Measurements from ENCODE around the gene GREM2.

The GREM2 gene

DNA sequence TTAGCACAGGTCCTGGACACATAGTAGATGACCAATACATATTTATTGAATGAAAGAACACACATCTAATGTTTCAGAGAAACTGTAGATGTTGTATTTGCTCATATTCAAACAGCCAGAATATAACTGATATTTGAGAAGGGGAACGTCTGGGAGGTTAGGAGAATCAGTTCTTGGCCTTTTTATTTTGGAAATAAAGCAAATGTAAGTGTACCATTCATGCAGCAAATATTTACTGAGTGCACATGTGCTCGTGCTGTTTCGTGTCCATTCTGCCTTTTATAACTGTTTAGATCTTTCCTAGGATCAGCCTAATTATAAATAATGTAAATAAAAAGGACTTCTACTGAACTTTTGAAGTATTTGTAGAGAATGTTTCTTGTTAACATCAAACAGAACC, 103.8 kb downstream of the GREM2 start:
- H3K4me3 ChIP-seq (ENCODE audit: low read depth, low read length), result no peak overlapping the region
- DNase-seq, result no peak
- TF ChIP-seq, protein P1, sequence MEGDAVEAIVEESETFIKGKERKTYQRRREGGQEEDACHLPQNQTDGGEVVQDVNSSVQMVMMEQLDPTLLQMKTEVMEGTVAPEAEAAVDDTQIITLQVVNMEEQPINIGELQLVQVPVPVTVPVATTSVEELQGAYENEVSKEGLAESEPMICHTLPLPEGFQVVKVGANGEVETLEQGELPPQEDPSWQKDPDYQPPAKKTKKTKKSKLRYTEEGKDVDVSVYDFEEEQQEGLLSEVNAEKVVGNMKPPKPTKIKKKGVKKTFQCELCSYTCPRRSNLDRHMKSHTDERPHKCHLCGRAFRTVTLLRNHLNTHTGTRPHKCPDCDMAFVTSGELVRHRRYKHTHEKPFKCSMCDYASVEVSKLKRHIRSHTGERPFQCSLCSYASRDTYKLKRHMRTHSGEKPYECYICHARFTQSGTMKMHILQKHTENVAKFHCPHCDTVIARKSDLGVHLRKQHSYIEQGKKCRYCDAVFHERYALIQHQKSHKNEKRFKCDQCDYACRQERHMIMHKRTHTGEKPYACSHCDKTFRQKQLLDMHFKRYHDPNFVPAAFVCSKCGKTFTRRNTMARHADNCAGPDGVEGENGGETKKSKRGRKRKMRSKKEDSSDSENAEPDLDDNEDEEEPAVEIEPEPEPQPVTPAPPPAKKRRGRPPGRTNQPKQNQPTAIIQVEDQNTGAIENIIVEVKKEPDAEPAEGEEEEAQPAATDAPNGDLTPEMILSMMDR (IDR thresholded peaks at IDR 0.05; ENCODE audit: low read depth, low read length), result no peak
- H3K36me3 ChIP-seq, result no peaks in the 10 kb centered on the region
- H3K27me3 ChIP-seq, result no peaks in the 10 kb centered on the region
- no peaks in the 10 kb centered on the region for H3K9me3 ChIP-seq
- no peaks in the 10 kb centered on the region for H3K4me1 ChIP-seq

DNA sequence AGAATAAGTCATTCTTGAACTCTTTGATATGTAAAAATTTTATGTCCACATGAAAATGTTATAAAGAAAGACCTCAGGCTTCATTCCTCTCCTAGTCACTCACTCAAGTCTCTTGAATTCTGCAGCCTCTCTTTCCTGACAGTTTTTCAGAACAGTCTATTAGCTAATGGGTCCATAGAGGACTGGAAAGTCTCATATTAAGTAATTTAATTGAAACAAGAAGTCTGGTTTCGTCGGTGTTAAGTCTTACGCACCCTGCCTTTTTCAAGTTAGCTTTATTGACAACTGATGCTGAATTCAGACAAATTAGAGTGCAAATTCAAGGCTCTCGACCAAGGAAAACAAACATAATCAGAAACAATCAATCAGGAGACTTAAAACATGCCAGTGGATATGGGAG, 105.8 kb downstream of the GREM2 start:
- no peak for DNase-seq
- no peaks in the 10 kb centered on the region for H3K36me3 ChIP-seq

DNA sequence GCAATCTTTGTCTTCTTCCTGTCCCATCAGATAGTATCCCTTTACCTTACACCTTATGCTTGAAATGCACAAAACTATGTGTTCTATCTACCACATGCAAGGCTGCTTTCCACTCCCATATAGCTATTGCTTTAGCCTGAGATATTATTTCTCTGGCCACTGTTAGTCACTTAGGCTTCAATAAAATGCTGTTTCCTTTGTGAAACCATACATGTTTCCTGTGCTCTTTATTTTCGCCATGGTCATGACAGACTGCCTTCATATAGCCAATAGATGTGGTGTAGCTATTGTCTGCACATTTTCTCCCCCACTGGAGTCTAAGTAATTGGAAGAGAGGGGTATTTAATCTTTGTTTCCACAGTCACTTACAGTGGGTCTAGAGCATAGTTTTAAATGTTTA, 108.4 kb downstream of the GREM2 start:
- Histone ChIP-seq H3K4me1 (peaks cover 2% of the 10 kb centered on the region; the same call in 1 of the 2 replicates), H3K36me3 (no peaks in the 10 kb centered on the region), H3K9me3 (no peaks in the 10 kb centered on the region)

More for the DNA sequence above, 105.8 kb downstream of the GREM2 start:
- TF ChIP-seq, protein P1 (IDR thresholded peaks at IDR 0.05; ENCODE audit: low read depth, low read length), result no peak
- no peaks in the 10 kb centered on the region for H3K27me3 ChIP-seq
- H3K4me3 ChIP-seq (ENCODE audit: low read depth, low read length), result no peak overlapping the region
- no peaks in the 10 kb centered on the region; the same call in 1 of the 2 replicates for H3K4me1 ChIP-seq
- no peaks in the 10 kb centered on the region for H3K9me3 ChIP-seq

GRCh38 chr1:240503036-240503435, 108.9 kb downstream of the GREM2 start:
- Histone ChIP-seq H3K4me1 (peaks cover 2% of the 10 kb centered on the region; the same call in 1 of the 2 replicates), H3K4me3 (ENCODE audit: low read depth, low read length) (no peak overlapping the region), H3K36me3 (no peaks in the 10 kb centered on the region), H3K27me3 (no peaks in the 10 kb centered on the region), H3K9me3 (no peaks in the 10 kb centered on the region)
- no peak for DNase-seq
- TF ChIP-seq, protein P1 (IDR thresholded peaks at IDR 0.05; ENCODE audit: low read depth, low read length), result no peak

More for the DNA sequence above, 108.4 kb downstream of the GREM2 start:
- no peak for DNase-seq
- TF ChIP-seq, protein P1 (IDR thresholded peaks at IDR 0.05; ENCODE audit: low read depth, low read length), result no peak
- Histone ChIP-seq H3K4me3 (ENCODE audit: low read depth, low read length) (no peak overlapping the region), H3K27me3 (no peaks in the 10 kb centered on the region)

GRCh38 chr1:240501115-240501514, 110.8 kb downstream of the GREM2 start:
- Histone ChIP-seq H3K27me3 (no peaks in the 10 kb centered on the region), H3K36me3 (no peaks in the 10 kb centered on the region), H3K9me3 (no peaks in the 10 kb centered on the region), H3K4me1 (peaks cover 2% of the 10 kb centered on the region), H3K4me3 (ENCODE audit: low read depth, low read length) (no peak overlapping the region)
- DNase-seq, result no peak
- TF ChIP-seq, protein P1 (IDR thresholded peaks at IDR 0.05; ENCODE audit: low read depth, low read length), result no peak

GRCh38 chr1:240500647-240501046, 111.3 kb downstream of the GREM2 start:
- H3K27me3 ChIP-seq, result no peaks in the 10 kb centered on the region
- DNase-seq, result no peak
- H3K36me3 ChIP-seq, result no peaks in the 10 kb centered on the region
- H3K4me1 ChIP-seq, result peaks cover 2% of the 10 kb centered on the region
- no peaks in the 10 kb centered on the region for H3K9me3 ChIP-seq
- TF ChIP-seq, protein P1 (IDR thresholded peaks at IDR 0.05; ENCODE audit: low read depth, low read length), result no peak
- H3K4me3 ChIP-seq (ENCODE audit: low read depth, low read length), result no peak overlapping the region
